Stimulated activated naive CD4-positive, alpha-beta T cell (primary cell): ENCODE results near the gene ICAM5.
A peak's percentile ranks its signal among the peaks of the same experiment; 100 is the strongest.

ENCODE experiments used
- DNase-seq, 6 experiments: peaks; one replicate each; lab custom pipeline; 2025; lab: John Stamatoyannopoulos, UW

ICAM5 gene

GRCh38 chr19:10292206-10292788 lies 2.5 kb downstream of the ICAM5 start:
- peak; percentile 16 to 62 (median 54) for DNase-seq

- DNase-seq, result peak in 1 of 6 experiments; percentile 16
Measured at GRCh38 chr19:10292789-10293636, 3.3 kb downstream of the ICAM5 start.

- DNase-seq, result no peak
Measured at GRCh38 chr19:10293637-10294367, 4.0 kb downstream of the ICAM5 start.

GRCh38 chr19:10294368-10294697 lies 4.6 kb downstream of the ICAM5 start:
- no peak for DNase-seq

- DNase-seq, result peak; percentile 33 to 64 (median 56)
Measured at GRCh38 chr19:10295305-10295846, 5.6 kb downstream of the ICAM5 start.

- no peak for DNase-seq
Measured at GRCh38 chr19:10295847-10296591, 6.3 kb downstream of the ICAM5 start.

- no peak for DNase-seq
Measured at GRCh38 chr19:10299545-10300458, 10.1 kb downstream of the ICAM5 start.

- no peak for DNase-seq
Measured at GRCh38 chr19:10305139-10305806, 15.5 kb downstream of the ICAM5 start.

GRCh38 chr19:10306327-10306726 lies 16.6 kb downstream of the ICAM5 start:
- no peak for DNase-seq

GRCh38 chr19:10309423-10309822 lies 19.7 kb downstream of the ICAM5 start, which contains the start of gene ZGLP1:
Gene ZGLP1 (minus strand): TSS chr19:10309815.
- DNase-seq, result no peak

- DNase-seq, result peak; percentile 66 to 91 (median 86)
Measured at GRCh38 chr19:10315335-10316214, 25.8 kb downstream of the ICAM5 start, which contains the start of gene FDX2. Gene FDX2 (minus strand): TSS chr19:10316015. CDS start chr19:10315996, 19 bp downstream.

GRCh38 chr19:10316229-10317044 lies 26.7 kb downstream of the ICAM5 start:
- peak in 1 of 6 experiments; percentile 33 for DNase-seq

GRCh38 chr19:10317045-10317856 lies 27.5 kb downstream of the ICAM5 start:
- DNase-seq, result no peak

- no peak for DNase-seq
Measured at GRCh38 chr19:10317857-10318462, 28.2 kb downstream of the ICAM5 start.

GRCh38 chr19:10318807-10319682 lies 29.3 kb downstream of the ICAM5 start:
- DNase-seq, result no peak
